ENCODE results near the gene HDAC2.

HDAC2 gene

GRCh38 chr6:113884011-113884410 lies 86.9 kb downstream of the HDAC2 start:
- TF ChIP-seq, protein P1, sequence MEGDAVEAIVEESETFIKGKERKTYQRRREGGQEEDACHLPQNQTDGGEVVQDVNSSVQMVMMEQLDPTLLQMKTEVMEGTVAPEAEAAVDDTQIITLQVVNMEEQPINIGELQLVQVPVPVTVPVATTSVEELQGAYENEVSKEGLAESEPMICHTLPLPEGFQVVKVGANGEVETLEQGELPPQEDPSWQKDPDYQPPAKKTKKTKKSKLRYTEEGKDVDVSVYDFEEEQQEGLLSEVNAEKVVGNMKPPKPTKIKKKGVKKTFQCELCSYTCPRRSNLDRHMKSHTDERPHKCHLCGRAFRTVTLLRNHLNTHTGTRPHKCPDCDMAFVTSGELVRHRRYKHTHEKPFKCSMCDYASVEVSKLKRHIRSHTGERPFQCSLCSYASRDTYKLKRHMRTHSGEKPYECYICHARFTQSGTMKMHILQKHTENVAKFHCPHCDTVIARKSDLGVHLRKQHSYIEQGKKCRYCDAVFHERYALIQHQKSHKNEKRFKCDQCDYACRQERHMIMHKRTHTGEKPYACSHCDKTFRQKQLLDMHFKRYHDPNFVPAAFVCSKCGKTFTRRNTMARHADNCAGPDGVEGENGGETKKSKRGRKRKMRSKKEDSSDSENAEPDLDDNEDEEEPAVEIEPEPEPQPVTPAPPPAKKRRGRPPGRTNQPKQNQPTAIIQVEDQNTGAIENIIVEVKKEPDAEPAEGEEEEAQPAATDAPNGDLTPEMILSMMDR (conservative IDR thresholded peaks at IDR 0.05; ENCODE audit: low read depth, low read length): no peak
- no peak for DNase-seq (ENCODE audit: low read depth)
- no peak overlapping the region for H3K4me3 ChIP-seq (ENCODE audit: low read depth, low read length)

Data from choroid plexus epithelial cell (primary cell).